ENCODE results near the gene LEUTX.
"Not testable (repeated sequence)": the region's sequence is repeated elsewhere in the genome, so short reads cannot be mapped to it uniquely, and the experiment has no call there.

LEUTX gene, protein sequence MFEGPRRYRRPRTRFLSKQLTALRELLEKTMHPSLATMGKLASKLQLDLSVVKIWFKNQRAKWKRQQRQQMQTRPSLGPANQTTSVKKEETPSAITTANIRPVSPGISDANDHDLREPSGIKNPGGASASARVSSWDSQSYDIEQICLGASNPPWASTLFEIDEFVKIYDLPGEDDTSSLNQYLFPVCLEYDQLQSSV

DNA sequence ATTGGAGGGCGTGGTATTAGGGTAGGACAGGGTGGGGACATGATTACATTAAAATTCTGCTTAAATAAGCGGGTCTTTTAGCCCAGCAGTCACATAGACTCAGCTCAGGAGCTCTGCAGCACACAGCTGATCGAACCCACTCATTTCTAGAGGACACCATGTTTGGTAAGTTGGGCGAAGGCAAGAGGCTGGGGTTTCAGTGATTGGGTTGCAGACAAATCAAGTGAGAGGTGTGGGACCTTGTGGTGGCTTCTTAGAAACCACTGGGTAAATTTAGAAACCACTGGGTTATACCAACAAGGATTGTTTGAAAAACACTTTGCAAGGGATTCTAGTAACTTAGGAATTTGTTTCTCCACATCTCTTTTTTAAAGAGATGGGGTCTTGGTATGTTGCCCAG lies at the start of gene LEUTX:
LEUTX (plus strand) TSS at position 92 of the 400 bp plus-strand sequence; CDS start at position 159, 67 bp downstream.
- DNase-seq (ENCODE audit: insufficient read length, low spot score) (no peak), FAIRE-seq (no peak)

DNA sequence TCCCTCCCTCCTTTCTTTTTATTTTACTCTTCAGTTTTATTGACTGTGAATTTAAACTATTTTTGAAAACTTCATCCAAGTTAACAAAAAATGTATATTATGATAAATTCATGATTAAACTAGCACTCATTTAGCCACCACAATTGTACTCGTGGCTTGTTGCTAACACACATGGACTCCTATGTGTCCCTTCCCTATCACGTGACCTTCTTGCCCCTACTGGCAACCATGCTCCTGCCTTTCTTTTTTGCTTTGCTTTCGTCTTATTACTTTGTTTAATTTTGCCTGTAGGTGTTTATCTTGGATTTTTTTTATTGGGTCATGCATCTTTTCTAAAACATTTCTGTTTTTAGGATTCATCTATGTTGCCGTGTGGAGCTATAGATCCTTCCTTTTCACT lies 49.1 kb upstream of the LEUTX start:
- no peak for DNase-seq (ENCODE audit: insufficient read length, low spot score)
- FAIRE-seq = no peak

DNA sequence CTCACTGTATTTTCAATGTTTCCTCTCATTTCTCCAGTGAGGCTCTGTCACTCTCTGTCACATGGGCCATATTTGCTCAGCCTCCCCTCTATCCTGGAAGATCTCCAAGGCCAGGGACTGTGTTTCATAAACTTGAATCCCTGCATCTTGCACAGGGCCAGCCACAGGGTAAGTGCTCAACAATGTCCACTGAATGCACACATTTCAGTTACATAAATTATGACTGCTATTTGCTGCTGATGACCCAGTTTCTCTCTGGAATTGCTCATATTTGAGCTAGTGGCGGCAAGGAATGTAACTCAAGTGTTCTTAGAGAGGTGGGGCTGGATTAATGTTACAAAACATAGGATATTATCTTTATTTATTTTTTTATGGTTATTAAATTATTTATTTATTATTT lies 47.0 kb upstream of the LEUTX start:
- DNase-seq (ENCODE audit: insufficient read length, low spot score) (no peak), FAIRE-seq (no peak)

DNA sequence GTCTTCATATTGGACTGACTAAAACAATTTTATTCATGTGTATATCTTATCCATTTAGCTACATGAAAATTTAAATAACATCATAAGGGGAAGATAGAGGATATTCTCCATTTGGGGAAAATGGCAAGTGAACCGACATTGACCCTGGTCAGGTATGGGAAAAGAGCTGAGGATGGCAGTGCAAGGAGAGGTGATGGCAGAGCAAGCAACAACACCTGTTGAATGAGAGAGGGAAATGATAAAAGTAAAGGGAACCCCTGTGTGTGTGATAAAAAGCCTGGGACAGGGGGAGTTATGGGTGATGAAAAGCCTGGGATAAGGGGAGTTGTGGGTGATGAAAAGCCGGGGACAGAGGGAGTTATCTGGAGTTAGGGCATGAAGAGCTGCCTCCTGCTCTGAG lies 44.8 kb upstream of the LEUTX start:
- no peak for FAIRE-seq
- DNase-seq (ENCODE audit: insufficient read length, low spot score) = no peak

DNA sequence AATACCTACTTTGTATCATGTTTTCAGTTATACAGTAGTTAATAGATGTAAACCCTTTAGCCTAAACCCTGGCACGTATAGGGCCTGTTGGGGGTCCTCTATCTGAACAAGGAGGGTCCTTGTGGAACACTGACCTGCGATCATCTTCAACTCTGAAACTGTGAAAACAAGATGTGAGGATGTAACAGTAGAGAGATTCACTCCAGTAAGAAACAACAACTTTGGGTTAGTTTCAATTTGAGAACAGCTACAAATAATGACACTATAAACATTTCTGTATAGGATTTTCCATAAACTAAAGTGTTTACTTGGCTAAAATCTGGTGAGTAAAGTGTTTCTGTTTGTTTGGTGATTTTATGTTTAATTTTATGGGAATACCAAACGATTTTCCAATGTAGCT lies 43.0 kb upstream of the LEUTX start:
- no peak for DNase-seq (ENCODE audit: insufficient read length, low spot score)
- FAIRE-seq = no peak

DNA sequence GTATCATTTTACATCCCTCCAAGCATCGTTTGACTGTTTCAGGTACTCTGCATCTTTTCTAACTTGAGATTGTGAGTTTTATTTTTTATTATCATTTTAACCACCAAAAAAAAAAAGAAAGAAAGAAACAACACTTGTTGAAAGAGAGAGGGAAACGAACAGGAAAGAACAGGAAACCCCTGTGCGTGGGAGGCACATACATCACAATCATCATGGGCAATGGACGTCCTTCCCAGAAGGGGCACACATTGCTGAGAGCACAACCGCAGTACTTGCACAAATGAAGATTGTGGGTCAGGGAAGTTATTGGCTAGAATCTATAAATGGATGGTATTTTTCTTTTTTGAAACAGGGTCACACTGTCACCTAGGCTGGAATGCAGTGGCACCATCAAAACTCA lies 42.6 kb upstream of the LEUTX start:
- DNase-seq (ENCODE audit: insufficient read length, low spot score) (no peak), FAIRE-seq (no peak)

DNA sequence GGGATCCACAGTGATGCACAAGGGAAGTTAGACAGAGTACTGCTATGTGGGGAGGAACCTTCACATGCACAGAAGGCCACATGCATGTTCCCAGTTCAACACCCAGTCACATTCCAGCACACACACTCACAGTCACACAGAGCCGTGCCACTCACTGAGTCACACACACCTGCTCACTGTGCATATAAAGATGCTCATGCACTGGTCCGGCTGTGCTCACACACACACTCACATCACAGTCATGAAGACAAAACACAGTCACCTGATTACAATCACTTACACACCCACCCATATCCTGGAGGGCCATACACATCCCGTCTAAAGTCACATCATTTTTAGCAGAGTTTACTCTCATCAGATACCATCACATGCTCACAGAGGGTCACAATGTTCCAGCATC lies 41.3 kb upstream of the LEUTX start:
- no peak for FAIRE-seq
- no peak for DNase-seq (ENCODE audit: insufficient read length, low spot score)

DNA sequence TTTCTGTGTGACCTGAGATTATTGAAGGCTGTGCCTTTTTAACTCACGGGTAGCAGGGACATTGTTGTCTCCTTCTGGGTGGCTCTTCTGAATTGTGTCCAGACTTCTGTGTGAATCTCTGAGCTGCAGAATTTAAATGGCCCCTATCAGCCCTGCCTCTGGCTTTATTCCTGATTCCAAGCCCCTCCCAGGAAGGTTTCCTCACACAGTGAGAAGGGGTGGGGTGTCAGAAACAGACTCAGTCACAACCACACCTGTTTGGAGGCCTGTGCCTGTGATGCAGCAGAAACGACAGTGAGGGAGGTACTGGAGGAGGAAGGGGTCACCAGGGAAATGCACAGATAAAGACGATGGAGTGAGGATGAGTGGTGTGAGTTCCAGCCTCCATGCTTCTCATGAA lies 40.8 kb upstream of the LEUTX start, which contains the start of gene CLC:
CLC (minus strand) TSS at position 139 of the 400 bp plus-strand sequence; CDS start at position 62, 77 bp downstream.
- DNase-seq (ENCODE audit: insufficient read length, low spot score) = no peak
- FAIRE-seq = no peak

DNA sequence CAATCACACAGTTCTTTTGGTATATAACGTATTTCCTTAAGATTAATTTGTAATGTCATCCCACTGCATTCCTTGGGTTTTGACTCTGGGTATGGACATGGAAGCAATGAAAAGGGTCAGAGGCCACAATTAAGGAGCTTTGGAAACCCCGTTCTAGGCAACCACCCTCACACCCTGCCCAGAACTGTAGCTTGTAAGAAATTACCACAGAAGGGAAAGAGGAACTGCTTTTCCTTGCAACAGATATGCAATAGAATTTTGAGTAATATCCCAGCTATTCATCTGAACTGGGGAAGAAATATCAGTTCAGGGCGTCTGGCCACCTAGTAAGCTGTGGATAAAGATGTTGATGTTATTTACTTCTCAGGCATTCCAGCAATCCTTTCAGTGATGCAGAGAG lies 39.8 kb upstream of the LEUTX start:
- FAIRE-seq (no peak), DNase-seq (ENCODE audit: insufficient read length, low spot score) (no peak)

DNA sequence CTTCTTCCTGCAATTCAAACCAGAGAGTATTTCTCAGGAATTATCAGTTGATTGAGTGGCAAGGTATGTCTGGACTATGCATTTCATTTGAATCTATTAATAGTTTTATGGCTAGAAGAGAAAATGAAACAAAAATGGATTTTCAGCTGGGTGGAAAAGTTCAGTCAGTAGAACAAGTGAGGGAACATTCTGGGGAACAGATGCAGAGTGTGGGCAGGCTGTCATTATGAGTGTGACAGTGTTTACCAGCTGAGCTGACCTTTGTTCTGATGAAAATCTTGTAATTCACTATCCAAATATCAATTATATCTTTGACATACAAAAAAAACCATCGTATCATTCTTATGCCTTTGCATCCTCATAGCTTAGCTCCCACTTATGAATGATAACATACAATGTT lies 38.3 kb upstream of the LEUTX start:
- no peak for FAIRE-seq
- DNase-seq (ENCODE audit: insufficient read length, low spot score) = no peak

DNA sequence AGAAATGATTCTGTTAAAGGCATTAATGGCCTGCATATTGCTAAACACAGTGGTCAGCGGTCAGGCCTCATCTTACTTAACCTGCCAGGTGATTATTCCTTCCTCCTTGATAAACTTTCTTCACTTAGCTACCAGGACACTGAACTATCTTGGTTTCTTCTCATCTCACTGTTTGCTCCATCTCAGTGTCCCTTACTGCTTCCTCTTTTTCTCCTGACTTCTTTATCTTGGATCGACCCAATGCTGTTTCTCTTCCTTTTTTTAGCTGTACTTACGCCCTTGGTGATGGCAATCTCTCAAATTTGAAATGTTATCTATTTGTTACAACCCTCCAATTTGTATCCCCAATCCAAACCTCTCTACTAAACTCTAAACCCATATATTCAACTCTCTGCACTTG lies 33.0 kb upstream of the LEUTX start:
- FAIRE-seq = no peak
- DNase-seq (ENCODE audit: insufficient read length, low spot score) = no peak

DNA sequence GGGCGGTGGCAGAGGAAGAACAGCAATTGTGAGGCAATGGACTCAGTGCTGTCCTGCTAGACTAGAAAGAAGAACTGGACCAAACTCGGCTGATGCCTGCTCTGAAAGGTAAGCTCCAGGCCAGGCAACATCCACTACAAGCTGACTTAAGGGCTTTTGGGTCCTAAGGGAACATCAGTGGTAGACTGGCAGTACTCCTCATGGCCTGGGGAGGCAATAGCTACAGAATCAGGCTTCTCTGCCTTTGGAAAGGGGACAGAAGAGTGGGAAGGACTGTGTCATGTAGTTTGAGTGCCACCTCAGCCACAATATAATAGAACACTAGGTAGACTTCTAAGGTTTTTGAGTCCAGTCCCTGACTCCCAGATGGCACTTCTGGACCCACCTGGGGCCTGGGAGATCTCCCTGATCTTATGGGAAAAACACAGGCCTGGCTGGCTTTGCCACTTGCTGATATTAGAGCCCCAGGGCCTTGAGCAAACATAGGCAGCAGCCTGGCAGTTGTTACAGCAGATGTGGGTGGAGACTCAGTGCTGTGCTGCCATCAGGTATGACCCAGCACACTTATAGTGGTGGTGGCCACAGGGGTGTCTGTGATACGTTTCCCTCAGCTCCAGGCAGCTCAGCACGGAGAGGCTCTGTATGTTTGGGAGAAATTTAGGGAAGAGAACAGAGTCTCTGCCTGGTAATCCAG lies 31.7 kb upstream of the LEUTX start:
- FAIRE-seq = no peak
- no peak for DNase-seq (ENCODE audit: insufficient read length, low spot score)

DNA sequence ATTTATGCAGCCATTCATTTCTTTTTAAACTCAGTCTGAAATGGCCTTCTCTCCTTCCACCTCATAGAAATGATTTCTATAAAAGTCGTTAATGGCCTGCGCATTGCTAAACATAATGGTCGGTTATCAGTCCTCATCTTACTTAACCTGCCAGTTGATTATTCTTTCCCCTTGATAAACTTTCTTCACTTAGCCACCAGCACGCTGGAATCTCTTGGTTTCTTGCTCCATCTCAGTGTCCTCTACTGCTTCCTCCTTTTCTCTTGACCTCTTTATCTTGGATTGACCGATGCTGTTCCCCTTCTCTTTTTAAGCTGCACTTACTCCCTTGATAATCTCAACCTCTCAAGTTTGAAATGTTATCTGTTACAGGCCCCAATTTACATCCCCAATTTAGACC lies 28.7 kb upstream of the LEUTX start:
- DNase-seq (ENCODE audit: insufficient read length, low spot score) = no peak
- no peak for FAIRE-seq

DNA sequence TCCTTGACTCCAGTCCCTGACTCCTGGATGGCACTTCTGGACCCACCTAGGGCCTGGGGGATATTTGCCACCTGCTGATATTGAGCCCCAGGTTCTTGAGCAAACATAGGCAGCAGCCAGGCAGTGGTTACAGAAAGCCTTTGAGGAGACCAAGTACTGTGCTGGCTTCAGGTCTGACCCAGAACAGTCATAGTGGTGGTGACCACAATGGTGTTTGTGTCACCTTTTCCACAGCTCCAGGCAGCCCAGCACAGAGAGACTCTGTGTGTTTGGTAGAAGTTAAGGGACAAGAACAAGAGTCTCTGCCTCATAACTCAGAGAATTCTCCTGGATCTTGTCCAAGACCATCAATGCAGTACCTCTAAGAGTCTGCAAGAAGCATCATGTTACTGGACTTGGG lies 26.3 kb upstream of the LEUTX start:
- FAIRE-seq (no peak), DNase-seq (ENCODE audit: insufficient read length, low spot score) (no peak)

DNA sequence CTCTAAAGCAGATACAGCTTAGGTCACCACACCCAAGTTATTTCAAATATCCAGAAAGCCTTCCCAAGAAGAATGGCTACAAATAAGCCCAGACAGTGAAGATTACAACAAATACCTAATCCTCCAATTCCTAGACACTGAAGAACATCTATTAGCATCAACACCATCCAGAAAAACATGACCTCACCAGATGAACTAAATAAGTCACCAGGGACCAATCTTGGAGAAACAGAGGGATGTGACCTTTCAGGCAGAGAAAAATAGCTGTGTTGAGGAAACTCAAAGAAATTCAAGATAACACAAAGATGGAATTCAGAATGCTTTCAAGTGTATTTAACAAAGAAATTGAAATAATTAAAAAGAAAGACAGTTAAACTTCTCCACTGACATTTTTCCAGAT lies 25.9 kb upstream of the LEUTX start:
- FAIRE-seq = no peak

DNA sequence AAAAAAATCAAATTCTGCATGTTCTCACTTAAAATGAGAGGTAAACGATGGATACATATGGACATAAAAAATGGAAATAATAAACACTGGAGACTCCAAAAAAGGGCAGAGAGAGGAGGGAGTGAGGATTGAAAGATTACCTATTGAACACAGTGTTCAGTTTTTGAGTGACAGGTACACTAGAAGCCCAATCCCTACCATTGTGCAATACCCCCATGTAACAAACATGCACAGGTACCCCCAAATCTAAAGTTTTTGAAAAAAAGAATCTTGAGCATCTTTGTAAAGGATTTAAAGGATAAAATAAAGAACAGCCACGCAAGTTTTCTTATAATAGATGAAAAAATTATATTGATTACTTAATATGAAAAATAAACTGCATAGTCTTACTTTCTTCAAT lies 24.1 kb upstream of the LEUTX start:
- DNase-seq (ENCODE audit: insufficient read length, low spot score) = no peak
- no peak for FAIRE-seq

More for the DNA sequence above, 25.9 kb upstream of the LEUTX start:
- DNase-seq (ENCODE audit: insufficient read length, low spot score) = no peak

DNA sequence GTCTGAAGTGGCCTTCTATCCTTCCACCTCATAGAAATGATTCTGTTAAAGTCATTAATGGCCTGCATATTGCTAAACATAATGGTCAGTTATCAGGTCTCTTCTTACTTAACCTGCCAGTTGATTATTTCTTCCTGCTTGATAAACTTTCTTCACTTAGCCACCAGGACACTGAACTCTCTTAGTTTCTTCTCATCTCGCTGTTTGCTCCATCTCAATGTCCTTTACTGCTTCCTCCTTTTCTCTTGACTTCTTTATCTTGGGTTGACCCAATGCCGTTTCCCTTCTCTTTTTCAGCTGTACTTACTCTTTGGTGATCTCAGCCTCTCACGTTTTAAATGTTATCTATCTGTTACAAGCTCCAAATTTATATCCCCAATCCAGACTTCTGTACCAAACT lies 23.7 kb upstream of the LEUTX start:
- FAIRE-seq (no peak), DNase-seq (ENCODE audit: insufficient read length, low spot score) (no peak)

DNA sequence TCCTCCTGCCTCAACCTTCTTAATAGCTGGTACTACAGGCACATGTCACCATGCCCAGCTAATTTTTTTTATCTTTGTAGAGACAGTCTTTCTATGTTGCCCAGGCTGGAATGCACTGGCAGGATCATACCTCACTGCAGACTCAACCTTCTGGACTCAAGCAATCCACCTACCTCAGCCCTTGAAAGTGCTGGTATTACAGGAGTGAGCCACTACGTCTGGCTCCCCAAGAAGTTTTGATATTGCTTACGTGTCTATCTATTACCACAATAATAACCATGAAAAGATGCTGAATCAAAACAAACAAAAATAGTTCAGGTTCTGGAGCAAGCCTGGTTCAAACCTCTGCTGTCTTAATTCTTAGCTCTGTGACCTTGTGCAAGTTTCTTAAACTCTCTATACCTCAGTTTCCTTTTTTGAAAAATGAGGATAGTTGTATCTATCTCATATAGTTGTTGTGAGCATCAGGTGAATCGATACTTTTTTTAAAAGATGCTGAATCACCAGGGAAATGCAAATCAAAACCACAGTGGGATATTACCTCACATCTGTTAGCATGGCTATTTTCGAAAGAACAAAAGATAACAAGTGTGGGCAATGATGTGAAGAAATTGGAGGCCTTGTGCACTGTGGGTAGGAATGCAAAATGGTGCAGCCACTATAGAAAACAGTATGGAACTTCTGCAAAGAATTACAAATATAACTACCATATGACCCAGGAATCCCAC lies 19.0 kb upstream of the LEUTX start:
- peak; percentile 96 for FAIRE-seq
- no peak for DNase-seq (ENCODE audit: insufficient read length, low spot score)

DNA sequence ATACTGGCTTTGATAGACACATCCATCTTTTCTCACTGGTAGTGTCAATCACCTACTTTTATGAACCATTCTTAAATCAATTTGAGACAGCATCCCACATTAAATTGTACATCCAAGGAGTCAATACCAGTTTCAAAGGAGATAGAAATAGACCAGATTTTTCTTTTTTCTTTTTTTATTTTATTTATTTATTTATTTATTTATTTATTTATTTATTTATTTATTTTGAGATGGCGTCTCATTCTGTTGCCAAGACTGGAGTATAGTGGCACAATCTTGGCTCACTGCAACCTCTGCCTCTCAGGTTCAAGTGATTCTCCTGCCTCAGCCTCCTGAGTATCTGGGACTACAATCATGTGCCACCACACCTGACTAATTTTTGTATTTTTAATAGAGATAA lies 16.8 kb upstream of the LEUTX start:
- not testable (repeated sequence) for DNase-seq (ENCODE audit: insufficient read length, low spot score); FAIRE-seq

DNA sequence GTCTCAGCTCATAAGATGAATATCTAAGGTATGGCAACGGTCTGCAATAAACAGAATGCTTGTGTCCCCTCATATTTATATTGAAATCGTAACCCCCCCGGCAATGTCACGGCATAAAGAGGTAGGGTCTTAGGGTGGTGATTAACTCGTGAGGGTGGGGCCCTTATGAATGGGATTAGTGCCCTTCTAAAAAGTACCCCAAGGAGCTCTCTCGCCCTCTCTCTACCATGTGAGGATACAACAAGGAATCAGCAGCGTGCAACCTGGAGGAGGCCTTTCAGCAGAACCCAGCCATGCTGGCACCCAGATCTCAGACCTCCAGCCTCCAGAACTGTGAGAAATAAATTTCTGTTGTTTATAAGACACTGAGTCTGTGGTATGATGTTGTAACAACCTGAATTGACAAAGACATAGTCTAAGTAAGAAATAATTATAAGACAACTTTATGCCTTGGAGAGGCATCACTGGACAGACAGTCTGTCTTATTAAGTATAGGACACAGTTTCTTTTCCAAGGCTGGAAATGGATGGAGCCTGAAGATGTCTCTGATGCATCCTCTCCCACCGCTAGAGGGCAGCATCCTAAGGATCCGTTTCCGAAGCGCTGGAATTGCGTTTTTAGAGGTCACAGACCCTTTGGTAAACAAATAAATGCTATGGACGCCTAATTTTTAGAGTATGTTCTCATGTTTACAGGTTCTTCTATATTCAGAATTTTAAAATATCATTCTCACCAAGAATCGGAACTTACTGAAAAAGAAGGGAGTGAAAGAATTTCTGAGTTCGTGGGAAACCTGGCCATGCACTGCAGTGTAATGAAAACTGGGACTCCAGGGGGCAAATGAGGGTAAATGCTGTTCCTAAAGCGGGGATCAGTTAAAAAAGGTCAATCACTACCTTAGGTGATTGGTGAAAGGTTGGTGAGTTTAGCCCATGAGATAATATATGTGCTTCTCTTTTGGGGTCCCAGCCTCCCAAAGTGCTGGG lies 13.3 kb upstream of the LEUTX start:
- no peak for DNase-seq (ENCODE audit: insufficient read length, low spot score)
- peak; percentile 58 for FAIRE-seq

DNA sequence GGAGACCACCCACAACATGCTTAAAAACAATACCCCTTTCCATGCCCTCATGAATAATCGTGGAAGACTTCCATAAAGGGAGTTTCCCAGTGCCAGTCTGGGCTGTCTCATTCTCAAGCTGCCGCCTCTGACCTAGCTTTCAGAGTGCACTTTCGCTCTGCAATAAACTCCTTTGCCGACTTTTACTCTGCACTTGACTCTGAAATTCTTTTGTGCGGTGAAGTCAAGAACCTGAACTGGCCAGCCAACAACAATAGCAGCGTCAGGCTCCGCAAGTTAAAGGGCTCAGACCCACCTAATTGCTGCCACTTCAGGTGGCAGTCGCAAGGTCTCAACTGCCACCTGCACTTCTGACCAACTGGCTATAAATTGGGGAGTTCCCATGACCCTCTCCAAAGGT lies 10.3 kb upstream of the LEUTX start:
- no peak for DNase-seq (ENCODE audit: insufficient read length, low spot score)
- FAIRE-seq = no peak

Data from GM19239 (cell line).